ENCODE measurements around the gene GLI3. TPM values are rescaled to one million over a fixed set of nuclear protein-coding genes. Genes with fewer than 3 reads are reported as not detected.

The GLI3 gene
- total RNA-seq, 1 donor from 2014 or later = 57.0 TPM

DNA sequence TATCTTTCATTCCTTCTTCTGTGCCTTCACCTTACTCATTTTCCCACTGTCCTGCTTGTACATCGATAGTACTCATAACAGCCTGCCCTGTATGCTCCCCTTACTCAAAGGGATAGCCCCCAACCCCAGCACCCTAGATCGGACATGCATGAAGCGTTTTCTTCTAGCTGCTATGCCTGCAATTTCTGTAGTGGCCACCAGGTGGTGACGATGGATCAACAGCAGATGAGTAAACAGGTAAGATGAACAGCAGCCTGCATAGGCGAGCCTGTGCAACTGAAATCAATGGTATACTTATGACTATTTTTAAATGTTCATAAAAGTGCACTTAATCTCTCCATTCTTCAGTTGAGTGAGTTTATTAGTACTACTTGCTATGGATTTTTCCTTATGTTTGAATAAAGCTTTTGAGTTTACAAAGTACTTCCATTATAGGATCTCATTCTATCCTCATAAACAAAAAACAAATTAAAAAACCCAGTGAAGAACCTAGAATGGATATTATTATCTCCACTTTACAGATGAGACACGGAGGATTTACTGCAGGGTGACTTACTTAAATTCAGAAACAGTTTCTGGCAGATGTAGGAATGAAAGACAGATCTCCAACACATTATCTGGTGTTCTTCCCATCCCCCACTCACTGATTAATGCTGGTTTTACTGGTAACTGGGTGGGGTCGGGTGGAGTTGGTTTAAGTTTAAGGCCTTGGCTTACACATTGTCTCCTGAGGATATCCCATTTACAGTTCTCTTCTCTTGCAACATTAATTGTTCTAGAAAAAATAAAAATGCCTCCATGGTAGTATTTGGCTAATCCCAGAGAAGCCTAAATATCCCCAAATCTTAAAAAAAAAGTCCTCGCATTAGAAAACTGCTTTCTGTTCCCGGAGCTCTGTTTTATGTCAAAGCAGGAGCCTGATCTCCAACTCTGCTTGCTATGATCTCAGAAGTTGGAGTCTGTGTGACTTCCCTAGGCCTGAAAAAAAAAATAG lies 222.1 kb downstream of the GLI3 start:
- H3K9me3 Mint-ChIP-seq (ENCODE audit: unreplicated experiment) = peaks cover 26% of the 10 kb centered on the region
- peaks cover 69% of the 10 kb centered on the region for H3K36me3 Mint-ChIP-seq (ENCODE audit: unreplicated experiment)
- no peaks in the 10 kb centered on the region for H3K27me3 Mint-ChIP-seq (ENCODE audit: unreplicated experiment)
- TF ChIP-seq, protein P1, sequence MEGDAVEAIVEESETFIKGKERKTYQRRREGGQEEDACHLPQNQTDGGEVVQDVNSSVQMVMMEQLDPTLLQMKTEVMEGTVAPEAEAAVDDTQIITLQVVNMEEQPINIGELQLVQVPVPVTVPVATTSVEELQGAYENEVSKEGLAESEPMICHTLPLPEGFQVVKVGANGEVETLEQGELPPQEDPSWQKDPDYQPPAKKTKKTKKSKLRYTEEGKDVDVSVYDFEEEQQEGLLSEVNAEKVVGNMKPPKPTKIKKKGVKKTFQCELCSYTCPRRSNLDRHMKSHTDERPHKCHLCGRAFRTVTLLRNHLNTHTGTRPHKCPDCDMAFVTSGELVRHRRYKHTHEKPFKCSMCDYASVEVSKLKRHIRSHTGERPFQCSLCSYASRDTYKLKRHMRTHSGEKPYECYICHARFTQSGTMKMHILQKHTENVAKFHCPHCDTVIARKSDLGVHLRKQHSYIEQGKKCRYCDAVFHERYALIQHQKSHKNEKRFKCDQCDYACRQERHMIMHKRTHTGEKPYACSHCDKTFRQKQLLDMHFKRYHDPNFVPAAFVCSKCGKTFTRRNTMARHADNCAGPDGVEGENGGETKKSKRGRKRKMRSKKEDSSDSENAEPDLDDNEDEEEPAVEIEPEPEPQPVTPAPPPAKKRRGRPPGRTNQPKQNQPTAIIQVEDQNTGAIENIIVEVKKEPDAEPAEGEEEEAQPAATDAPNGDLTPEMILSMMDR (IDR thresholded peaks at IDR 0.05) = peak; percentile 61
- peak overlapping the region; percentile 42 for H3K27ac Mint-ChIP-seq (ENCODE audit: unreplicated experiment)
- H3K4me1 Mint-ChIP-seq (ENCODE audit: unreplicated experiment) = peaks cover 11% of the 10 kb centered on the region
- no peak overlapping the region for H3K4me3 Mint-ChIP-seq (ENCODE audit: unreplicated experiment)
- DNase-seq (ENCODE audit: extremely low spot score, unreplicated experiment) = no peak

DNA sequence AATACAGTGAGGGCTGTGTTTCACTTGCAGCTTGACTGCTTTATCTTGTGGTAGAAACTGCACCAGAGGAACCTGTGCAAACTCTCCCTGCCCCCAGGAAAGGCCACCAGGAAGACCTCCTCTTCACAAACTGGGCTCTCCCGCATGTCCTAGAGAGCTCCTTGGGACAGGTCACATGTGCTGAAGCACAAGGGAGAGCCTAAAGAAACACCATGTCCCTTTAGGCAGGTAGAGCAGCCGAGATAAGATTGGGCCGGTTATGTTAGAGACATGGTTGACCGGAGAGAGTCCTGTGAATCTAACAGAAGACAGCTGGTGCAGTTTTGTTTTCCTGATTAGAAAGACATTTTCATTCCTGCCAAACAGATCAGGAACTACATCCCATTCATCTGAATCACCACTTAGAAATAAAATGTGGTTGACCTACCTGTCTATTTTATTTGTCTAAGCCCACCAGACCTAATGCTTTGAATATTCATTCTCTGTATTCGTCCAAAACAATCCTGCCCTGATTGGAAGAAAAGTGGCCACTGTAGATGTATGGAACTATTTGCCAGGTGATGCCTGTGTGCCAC lies 224.1 kb downstream of the GLI3 start:
- peaks cover 64% of the 10 kb centered on the region for H3K36me3 Mint-ChIP-seq (ENCODE audit: unreplicated experiment)
- H3K27me3 Mint-ChIP-seq (ENCODE audit: unreplicated experiment) = no peaks in the 10 kb centered on the region
- H3K4me3 Mint-ChIP-seq (ENCODE audit: unreplicated experiment) = no peak overlapping the region
- TF ChIP-seq, protein P1 (IDR thresholded peaks at IDR 0.05) = no peak
- no peak overlapping the region for H3K27ac Mint-ChIP-seq (ENCODE audit: unreplicated experiment)
- H3K9me3 Mint-ChIP-seq (ENCODE audit: unreplicated experiment) = peaks cover 26% of the 10 kb centered on the region
- H3K4me1 Mint-ChIP-seq (ENCODE audit: unreplicated experiment) = peaks cover 11% of the 10 kb centered on the region
- no peak for DNase-seq (ENCODE audit: extremely low spot score, unreplicated experiment)

DNA sequence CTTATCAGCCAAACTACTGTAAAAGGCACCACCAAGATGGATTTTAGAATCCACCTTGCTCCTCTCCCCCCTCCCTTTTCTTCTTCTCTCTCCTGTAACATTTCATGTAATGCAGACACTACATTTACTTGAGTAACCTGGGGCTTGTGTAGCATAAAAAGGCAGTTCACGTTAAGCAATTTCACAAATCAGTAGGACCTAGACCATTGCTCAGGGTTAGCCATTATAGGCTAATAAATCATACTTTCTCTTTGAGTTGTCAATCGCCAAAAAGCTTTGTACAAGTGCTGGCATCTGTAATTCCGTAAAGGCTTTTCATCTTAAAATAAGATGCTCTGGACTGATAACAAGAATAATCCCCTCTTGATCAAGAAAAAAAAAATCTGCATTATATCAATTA lies 224.7 kb downstream of the GLI3 start:
- H3K36me3 Mint-ChIP-seq (ENCODE audit: unreplicated experiment) = peaks cover 63% of the 10 kb centered on the region
- TF ChIP-seq, protein P1 (IDR thresholded peaks at IDR 0.05) = no peak
- no peak overlapping the region for H3K4me3 Mint-ChIP-seq (ENCODE audit: unreplicated experiment)
- peaks cover 11% of the 10 kb centered on the region for H3K4me1 Mint-ChIP-seq (ENCODE audit: unreplicated experiment)
- no peak overlapping the region for H3K27ac Mint-ChIP-seq (ENCODE audit: unreplicated experiment)
- peaks cover 26% of the 10 kb centered on the region for H3K9me3 Mint-ChIP-seq (ENCODE audit: unreplicated experiment)
- H3K27me3 Mint-ChIP-seq (ENCODE audit: unreplicated experiment) = no peaks in the 10 kb centered on the region
- no peak for DNase-seq (ENCODE audit: extremely low spot score, unreplicated experiment)

DNA sequence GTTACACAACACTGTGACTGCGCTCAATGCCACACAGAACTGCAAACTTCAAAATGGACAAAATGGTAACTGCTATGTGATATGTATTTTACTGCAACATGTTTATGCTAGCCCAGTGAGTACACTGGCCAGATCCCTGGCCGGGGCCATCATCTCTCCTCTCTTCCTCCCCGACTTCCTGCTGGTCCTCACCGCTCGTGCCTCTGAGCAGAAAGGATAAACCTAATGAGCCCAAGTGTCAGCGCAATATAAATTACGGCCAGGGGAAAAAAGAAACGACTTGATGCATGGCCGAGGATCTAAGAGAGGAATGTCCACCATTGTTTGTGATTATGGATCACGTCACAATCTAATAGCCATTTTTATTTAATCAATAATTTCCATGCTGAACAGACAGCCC lies 225.2 kb downstream of the GLI3 start:
- H3K27ac Mint-ChIP-seq (ENCODE audit: unreplicated experiment) = no peak overlapping the region
- DNase-seq (ENCODE audit: extremely low spot score, unreplicated experiment) = no peak
- H3K9me3 Mint-ChIP-seq (ENCODE audit: unreplicated experiment) = peaks cover 26% of the 10 kb centered on the region
- H3K27me3 Mint-ChIP-seq (ENCODE audit: unreplicated experiment) = no peaks in the 10 kb centered on the region
- TF ChIP-seq, protein P1 (IDR thresholded peaks at IDR 0.05) = no peak
- H3K4me1 Mint-ChIP-seq (ENCODE audit: unreplicated experiment) = peaks cover 11% of the 10 kb centered on the region
- no peak overlapping the region for H3K4me3 Mint-ChIP-seq (ENCODE audit: unreplicated experiment)
- H3K36me3 Mint-ChIP-seq (ENCODE audit: unreplicated experiment) = peaks cover 64% of the 10 kb centered on the region

DNA sequence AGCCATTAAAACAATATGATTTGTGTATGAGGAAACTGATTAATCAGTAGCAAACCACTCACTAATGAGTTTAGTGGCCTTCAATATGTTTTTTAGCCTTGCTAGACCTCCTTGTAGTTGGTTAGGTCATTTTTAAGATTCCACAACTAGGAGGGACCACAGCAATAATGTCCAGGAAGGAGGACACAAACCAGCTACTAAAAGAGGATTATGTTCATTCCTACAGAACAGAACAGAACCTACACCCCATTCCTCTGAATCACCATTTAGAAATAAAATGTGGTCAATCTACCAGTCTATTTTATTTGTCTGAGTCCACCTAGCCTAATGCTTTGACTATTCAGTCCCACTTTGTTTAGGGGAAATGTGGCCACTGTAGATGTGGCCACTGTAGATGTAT lies 226.3 kb downstream of the GLI3 start:
- peaks cover 15% of the 10 kb centered on the region for H3K9me3 Mint-ChIP-seq (ENCODE audit: unreplicated experiment)
- peaks cover 57% of the 10 kb centered on the region for H3K36me3 Mint-ChIP-seq (ENCODE audit: unreplicated experiment)
- H3K27me3 Mint-ChIP-seq (ENCODE audit: unreplicated experiment) = no peaks in the 10 kb centered on the region
- peaks cover 9% of the 10 kb centered on the region for H3K4me1 Mint-ChIP-seq (ENCODE audit: unreplicated experiment)
- TF ChIP-seq, protein P1 (IDR thresholded peaks at IDR 0.05) = no peak
- H3K4me3 Mint-ChIP-seq (ENCODE audit: unreplicated experiment) = no peak overlapping the region
- DNase-seq (ENCODE audit: extremely low spot score, unreplicated experiment) = no peak
- H3K27ac Mint-ChIP-seq (ENCODE audit: unreplicated experiment) = no peak overlapping the region
